Heart right ventricle (tissue), 16 donors: ENCODE measurements around the gene AHNAK. TPM values are rescaled to one million over a fixed set of nuclear protein-coding genes. Genes with fewer than 3 reads are reported as not detected.

Experiments used
- ATAC-seq, 8 donors: fragments of 200-7000 bp; cut with Tn5 transposase; one replicate each; pipeline ENCODE4 v1.9.1; 2020; ENCODE audit warnings: mild to moderate bottlenecking in 8 of 8, moderate library complexity in 8 of 8, moderate number of reproducible peaks in 1 of 8
- DNase-seq, 2 donors: peaks; one replicate each; pipeline ENCODE4 v3.0.0-alpha.2; 2020
- H3K27ac ChIP-seq, 10 donors: fragments of 200-600 bp; sonication (generic) in 2 of 10; one replicate each; pipeline versions ENCODE4 v1.5.0 to v1.8.0; 2020 to 2022; ENCODE audit warnings: mild to moderate bottlenecking in 3 of 10
- H3K27me3 ChIP-seq, 7 donors: fragments of 200-600 bp; one replicate each; pipeline ENCODE4 v1.8.0; 2021 to 2022; ENCODE audit warnings: mild to moderate bottlenecking in 2 of 7
- H3K36me3 ChIP-seq, 9 donors: fragments of 200-600 bp; sonication (generic) in 1 of 9; one replicate each; pipeline versions ENCODE4 v1.5.0 to v1.8.0; 2020 to 2022; ENCODE audit warnings: mild to moderate bottlenecking in 2 of 9
- H3K4me1 ChIP-seq, 9 donors: fragments of 200-600 bp; sonication (generic) in 1 of 9; one replicate each; pipeline versions ENCODE4 v1.5.0 to v1.8.0; 2020 to 2022; ENCODE audit warnings: mild to moderate bottlenecking in 4 of 9
- H3K4me3 ChIP-seq, 10 donors: fragments of 200-600 bp; sonication (generic) in 2 of 10; one replicate each; pipeline versions ENCODE4 v1.5.0 to v1.8.0; 2020 to 2022; ENCODE audit warnings: mild to moderate bottlenecking in 7 of 10, moderate library complexity in 2 of 10
- H3K9me3 ChIP-seq, 11 donors: fragments of 200-600 bp in 10 of 11; sonication (generic) in 2 of 11; one replicate each; pipeline versions ENCODE4 v1.5.0 to v1.8.0; 2013 to 2022; ENCODE audit warnings: mild to moderate bottlenecking in 2 of 11, control low read depth in 1 of 11, moderate library complexity in 1 of 11
- WGBS, 2 donors: extraction: QIAGEN DNeasy Blood & Tissue Kit; methylation state at CpG; one replicate each; pipeline ENCODE4 v1.1.7; 2013; ENCODE audit warnings: inconsistent platforms in 1 of 2; 5-methylcytosine and 5-hydroxymethylcytosine counted together
- intact Hi-C, 10 donors: fragments of 100-400 bp; cut with DNase I; formaldehyde crosslinking; loops; one replicate each; pipeline versions ENCODE4 v1.11.1 to v1.14.2; 2022
- polyA plus RNA-seq, 2 donors: library from polyadenylated mRNA; stranded (reverse); fragments of 200-250 nt; gene quantifications; one replicate each; pipeline ENCODE4 v1.2.3, GENCODE V29; 2013
- total RNA-seq, 10 donors: library from RNA; stranded (reverse); fragmentation: NEBNext Ultra II Directional in 3 of 10; extraction: Animal tissue kit (Norgen Biotek cat#: 25700) in 3 of 10; gene quantifications; one replicate each; pipeline versions ENCODE4 v1.2.1 to v1.2.4, GENCODE V29; 2021 to 2023
- TF ChIP-seq, protein P1 (sequence below), 9 donors: fragments of 200-600 bp; sonication (generic) in 2 of 9; IDR thresholded peaks; one replicate each; pipeline versions ENCODE4 v1.5.0 to v1.8.0; 2021 to 2022; ENCODE audit warnings: antibody characterized with exemption in 9 of 9, mild to moderate bottlenecking in 5 of 9, moderate library complexity in 1 of 9
- donor health status: Arrhythmogenic right ventricular cardiomyopathy.
- donor health status: ischemic (EF 13 %, LVEDD 7.1; RV severe dilation, severe dysfunction).
- donor health status: healthy with polysubstance abuse.
- donor health status: DM: no; HTN: yes; CAD: no.
- donor health status: DM: no; HTN: no; CAD: no.
- donor health status: ischemic (EF 25% LVEDD 6.9; RV normal size, moderate dysfunction).
- donor health status: ischemic (EF 25% LVEDD 5.7; RV mildly dilated, moderate dysfunction).
- donor health status: healthy.
- donor health status: DM: yes; HTN: yes; CAD: no.
- donor health status: Ischemic cardiomyopathy.
- donor health status: ischemic (EF 35%, LVEDD 5.7; RV mildly dilated, moderate dysfunction).
- donor health status: nonischemic (EF 11% LVEDD 7.7; RV severe dilation, severe dysfunction).
- donor health status: DM: yes; HTN: yes; CAD: no.
- donor health status: PGD.
- donor health status: ischemic (EF 29% LVEDD 5.4; RV normal size, mild dysfunction).
- donor health status: nonischemic (EF 23%, LVEDD 6.1; RV moderate dilation, normal function).

AHNAK gene
- total and polyA plus RNA-seq, 12 donors, result 101 to 447 (median 366) TPM

DNA sequence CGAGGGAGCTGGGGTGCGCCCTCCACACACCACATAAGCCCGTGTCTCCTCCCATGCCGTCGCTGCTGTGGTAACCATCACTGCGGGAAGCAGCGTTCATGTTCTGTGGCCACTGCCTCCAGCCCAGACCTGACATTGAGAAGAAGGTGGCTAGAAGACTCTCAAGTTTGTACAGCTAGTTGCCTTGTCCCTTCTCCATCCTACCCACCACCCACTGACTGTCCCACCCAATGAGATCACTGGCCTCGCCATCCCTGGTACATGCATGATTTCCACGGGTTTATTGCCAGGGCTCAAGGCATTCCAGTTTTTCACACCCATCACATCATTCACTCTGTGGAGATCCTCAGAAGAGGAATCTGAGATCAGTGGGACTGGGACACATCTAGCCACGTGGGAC is 33.0 kb downstream of the AHNAK start:
- TF ChIP-seq, protein P1, sequence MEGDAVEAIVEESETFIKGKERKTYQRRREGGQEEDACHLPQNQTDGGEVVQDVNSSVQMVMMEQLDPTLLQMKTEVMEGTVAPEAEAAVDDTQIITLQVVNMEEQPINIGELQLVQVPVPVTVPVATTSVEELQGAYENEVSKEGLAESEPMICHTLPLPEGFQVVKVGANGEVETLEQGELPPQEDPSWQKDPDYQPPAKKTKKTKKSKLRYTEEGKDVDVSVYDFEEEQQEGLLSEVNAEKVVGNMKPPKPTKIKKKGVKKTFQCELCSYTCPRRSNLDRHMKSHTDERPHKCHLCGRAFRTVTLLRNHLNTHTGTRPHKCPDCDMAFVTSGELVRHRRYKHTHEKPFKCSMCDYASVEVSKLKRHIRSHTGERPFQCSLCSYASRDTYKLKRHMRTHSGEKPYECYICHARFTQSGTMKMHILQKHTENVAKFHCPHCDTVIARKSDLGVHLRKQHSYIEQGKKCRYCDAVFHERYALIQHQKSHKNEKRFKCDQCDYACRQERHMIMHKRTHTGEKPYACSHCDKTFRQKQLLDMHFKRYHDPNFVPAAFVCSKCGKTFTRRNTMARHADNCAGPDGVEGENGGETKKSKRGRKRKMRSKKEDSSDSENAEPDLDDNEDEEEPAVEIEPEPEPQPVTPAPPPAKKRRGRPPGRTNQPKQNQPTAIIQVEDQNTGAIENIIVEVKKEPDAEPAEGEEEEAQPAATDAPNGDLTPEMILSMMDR (IDR thresholded peaks at IDR 0.05), result no peak
- no peak for DNase-seq
- Histone ChIP-seq H3K36me3 (peaks cover 0 to 50% (median 29%) of the 10 kb centered on the region in 9 donors), H3K9me3 (no peaks in the 10 kb centered on the region), H3K4me3 (no peak overlapping the region), H3K27me3 (no peaks in the 10 kb centered on the region), H3K27ac (peak overlapping the region in 1 of 10 donors; percentile 31), H3K4me1 (peaks cover 0 to 37% (median 17%) of the 10 kb centered on the region in 9 donors)
- intact Hi-C loops, result loop anchor here in 2 of 10 donors (10.0 kb wide), 2 partner anchors 491 to 499 kb away; no protein-coding TSS in a partner anchor
- 91 to 92% methylated on average over 10 of the region's 10 CpGs for WGBS, 2 donors
- peak in 2 of 8 donors; percentile 4 to 14 for ATAC-seq

DNA sequence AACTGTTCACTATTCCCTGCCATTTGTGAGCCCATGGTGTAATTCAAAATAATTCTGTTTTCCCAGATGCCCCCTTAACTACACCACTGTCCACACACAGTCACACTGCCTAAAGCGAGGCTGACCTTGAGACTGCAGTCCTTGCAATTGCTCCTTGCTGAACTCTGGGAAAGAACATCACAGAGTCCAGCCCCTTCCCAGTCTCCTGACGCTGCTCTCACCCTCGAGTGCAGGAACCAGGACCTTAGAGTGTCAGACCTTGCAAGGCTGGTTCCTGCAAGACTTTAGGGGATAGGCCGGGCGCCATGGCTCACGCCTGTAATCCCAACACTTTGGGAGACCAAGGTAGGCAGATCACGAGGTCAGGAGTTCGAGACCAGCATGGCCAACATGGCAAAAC is 33.6 kb downstream of the AHNAK start:
- Histone ChIP-seq H3K4me3 (no peak overlapping the region), H3K9me3 (no peaks in the 10 kb centered on the region), H3K4me1 (peaks cover 0 to 44% (median 24%) of the 10 kb centered on the region in 9 donors), H3K27me3 (no peaks in the 10 kb centered on the region), H3K27ac (peak overlapping the region in 2 of 10 donors; percentile 31 to 32), H3K36me3 (peaks cover 0 to 43% (median 22%) of the 10 kb centered on the region in 9 donors)
- intact Hi-C loops, result loop anchor here in 2 of 10 donors (10.0 kb wide), 2 partner anchors 492 to 498 kb away; no protein-coding TSS in a partner anchor
- ATAC-seq (no peak), DNase-seq (no peak)
- TF ChIP-seq, protein P1 (IDR thresholded peaks at IDR 0.05), result no peak
- 81 to 82% methylated on average over 8 of the region's 8 CpGs for WGBS, 2 donors

DNA sequence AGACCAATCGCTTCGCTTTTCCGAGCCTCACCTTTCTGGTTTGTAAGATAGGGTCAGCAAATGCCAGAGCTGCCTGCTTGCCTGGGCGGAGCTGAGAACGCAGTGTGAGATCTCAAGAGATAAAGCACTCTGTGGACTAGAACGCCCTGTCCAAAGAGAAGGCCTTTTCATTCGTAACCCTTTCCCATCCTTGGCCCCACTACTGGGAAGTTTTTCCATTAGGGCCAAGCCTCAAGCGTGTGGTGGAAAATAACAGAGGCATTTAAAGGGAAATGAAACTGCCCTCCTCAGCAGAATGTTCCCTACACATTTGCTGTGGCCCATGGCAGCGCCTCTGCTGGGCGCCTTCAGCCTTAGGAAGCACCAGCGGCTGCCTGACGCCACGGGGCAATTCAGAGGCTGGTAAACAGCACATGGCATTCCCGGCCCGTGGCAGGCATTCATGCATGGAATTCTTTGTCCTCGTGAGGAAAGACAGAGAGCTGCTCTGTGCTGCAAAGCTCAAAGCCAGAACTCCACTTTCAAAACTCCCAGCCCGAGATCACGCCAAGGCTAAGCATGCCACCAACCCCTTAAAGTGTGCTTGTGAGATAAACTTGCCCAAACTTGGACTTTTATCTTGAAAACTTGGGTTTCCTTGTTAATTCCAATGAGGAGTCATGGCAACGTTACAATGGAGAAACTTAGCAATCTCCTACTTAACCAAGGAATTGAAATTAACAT is 38.1 kb downstream of the AHNAK start:
- WGBS, 2 donors, result 20 to 31% methylated on average over 19 of the region's 19 CpGs
- Histone ChIP-seq H3K4me3 (peak overlapping the region in 4 of 10 donors; percentile 19 to 29 (median 21)), H3K36me3 (no peaks in the 10 kb centered on the region), H3K4me1 (peaks cover 7 to 66% (median 45%) of the 10 kb centered on the region in 9 donors), H3K27me3 (no peaks in the 10 kb centered on the region), H3K9me3 (no peaks in the 10 kb centered on the region), H3K27ac (peak overlapping the region; percentile 1 to 89 (median 76))
- TF ChIP-seq, protein P1 (IDR thresholded peaks at IDR 0.05), result peak; percentile 6 to 71 (median 45)
- ATAC-seq, result peak; percentile 78 to 93 (median 89)
- DNase-seq, result peak; percentile 76 to 80
- intact Hi-C loops, result loop anchor here in 5 of 10 donors (1.0 to 10.0 kb wide), 5 partner anchors 34 to 111 kb away; partner anchors contain the start of gene AHNAK (in 1 of the 5)

DNA sequence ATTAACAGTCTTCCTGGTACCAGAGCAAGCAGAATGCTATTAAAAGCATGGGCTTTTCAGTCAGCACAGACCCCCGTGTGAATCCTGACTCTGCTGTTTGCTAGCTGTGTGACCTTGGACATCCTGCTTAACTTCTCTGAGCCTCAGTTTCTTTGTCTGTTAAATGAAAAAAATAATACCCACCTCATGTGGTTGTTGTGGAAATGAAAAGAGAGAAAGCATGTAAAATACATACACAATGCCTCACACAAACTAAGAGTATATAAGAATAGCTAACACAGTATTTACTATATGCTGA is 39.5 kb downstream of the AHNAK start:
- intact Hi-C loops, result loop anchor here in 5 of 10 donors (1.0 to 10.0 kb wide), 5 partner anchors 35 to 110 kb away; no protein-coding TSS in a partner anchor
- peaks cover 11 to 73% (median 59%) of the 10 kb centered on the region in 9 donors for H3K4me1 ChIP-seq

More for the DNA sequence above, 39.5 kb downstream of the AHNAK start:
- ATAC-seq (no peak), DNase-seq (no peak)
- TF ChIP-seq, protein P1 (IDR thresholded peaks at IDR 0.05), result no peak
- WGBS, 2 donors, result 44% methylated on average over 1 of the region's 1 CpG
- Histone ChIP-seq H3K36me3 (no peaks in the 10 kb centered on the region), H3K4me3 (no peak overlapping the region), H3K27ac (peak overlapping the region in 7 of 10 donors; percentile 1 to 89 (median 78)), H3K9me3 (no peaks in the 10 kb centered on the region), H3K27me3 (no peaks in the 10 kb centered on the region)
